A549 treated with DMSO at 1 μM for 4 hours (cell line): Measurements from ENCODE around the gene PHETA2. TPM values are rescaled to one million over a fixed set of nuclear protein-coding genes. Genes with fewer than 3 reads are reported as not detected.

Experiments
- total RNA-seq: library from RNA; stranded (reverse); fragments of 200-300 nt; extraction: Qiagen RNA extraction; gene quantifications from 5 replicates; pipeline ENCODE4 v1.2.3, GENCODE V29; 2022; ENCODE audit warnings: low read depth

Gene PHETA2, protein sequence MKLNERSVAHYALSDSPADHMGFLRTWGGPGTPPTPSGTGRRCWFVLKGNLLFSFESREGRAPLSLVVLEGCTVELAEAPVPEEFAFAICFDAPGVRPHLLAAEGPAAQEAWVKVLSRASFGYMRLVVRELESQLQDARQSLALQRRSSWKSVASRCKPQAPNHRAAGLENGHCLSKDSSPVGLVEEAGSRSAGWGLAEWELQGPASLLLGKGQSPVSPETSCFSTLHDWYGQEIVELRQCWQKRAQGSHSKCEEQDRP
- not detected in 5 replicates for total RNA-seq

DNA sequence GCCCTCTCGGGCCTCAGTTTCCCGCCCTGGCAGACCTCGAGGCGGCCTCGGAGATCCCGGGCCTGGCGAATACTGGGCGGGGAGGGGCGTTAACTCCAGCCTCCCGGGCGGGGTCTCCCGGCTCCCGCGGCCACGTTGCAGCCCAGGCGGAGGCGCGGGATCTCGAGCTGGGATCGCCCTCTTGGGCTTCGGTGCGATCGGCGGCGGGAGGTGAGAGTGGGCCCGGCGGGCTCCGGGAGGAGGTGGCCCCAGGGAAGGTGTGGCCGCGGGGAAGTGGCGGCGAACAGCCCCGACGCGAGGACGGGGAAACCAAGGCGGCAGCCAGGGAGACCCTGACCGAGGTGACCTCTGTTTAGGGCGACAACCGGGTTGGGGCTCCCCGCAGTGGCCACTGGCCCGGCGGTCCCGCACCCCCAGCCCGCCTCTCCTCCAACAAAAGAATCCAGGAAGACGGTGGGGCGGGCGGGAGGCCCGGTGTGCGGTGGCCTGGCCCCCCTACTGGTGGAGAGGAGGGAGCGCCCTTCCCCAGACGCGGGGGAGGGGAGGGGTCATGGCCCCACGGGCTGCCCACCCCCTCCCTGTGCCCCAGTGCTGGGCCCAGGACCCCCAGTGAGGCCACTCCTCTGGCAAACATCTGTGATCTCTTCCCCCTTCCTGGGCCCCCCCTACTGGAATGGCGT is at the start of gene PHETA2:
Gene PHETA2, plus strand, starts transcription at position 117 of the 680 bp plus-strand sequence. CDS start 3,046 bp downstream, outside the sequence.

GRCh38 chr22:42070517-42071422 is 3.3 kb upstream of the PHETA2 start, which contains the start of gene NAGA:
Gene NAGA (minus strand): TSS chr22:42070812. CDS start chr22:42070297, 515 bp downstream.

DNA sequence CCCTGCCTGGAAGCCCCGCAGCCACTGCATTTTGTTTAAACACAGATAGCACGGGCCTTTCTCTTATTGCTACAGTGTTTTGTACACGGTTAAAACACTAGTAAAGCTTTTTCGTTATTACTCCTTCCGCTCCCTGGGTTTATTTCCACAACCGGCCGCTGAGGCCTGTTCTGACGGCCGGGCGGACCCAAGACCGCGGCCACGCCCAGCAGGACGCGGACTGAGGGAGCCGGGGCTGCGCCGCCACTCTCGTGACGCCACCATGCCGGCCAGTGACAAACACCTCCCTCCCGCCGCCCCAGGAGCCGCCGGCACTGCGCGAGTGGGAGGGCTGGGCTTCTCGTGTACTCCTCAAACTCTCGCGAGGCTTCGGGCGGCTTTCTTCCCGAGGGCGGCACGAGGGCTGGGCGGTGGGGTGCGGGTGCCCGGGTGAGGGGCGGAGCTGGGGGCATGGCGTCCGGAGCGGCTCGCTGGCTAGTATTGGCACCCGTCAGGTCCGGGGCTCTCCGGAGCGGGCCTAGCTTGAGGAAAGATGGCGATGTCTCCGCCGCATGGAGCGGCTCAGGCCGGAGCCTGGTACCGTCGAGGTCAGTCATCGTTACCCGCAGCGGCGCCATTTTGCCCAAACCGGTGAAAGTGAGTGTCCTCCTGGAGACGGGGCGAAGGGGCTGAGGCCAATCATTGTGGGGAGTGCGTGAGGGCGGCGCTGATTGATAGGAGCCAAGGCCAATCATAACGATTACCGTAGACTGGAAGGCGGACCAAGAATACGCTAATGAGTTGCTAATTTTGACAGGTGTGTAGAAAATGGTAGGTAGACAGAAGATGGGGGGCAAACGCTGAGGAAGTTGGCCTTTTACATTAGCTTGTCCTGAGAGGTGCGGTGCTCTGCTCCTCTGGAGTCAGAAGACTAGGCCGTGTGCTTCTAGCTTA is 5.5 kb downstream of the PHETA2 start, which contains the start of gene SMDT1:
Gene SMDT1, plus strand, starts transcription at position 382 of the 933 bp plus-strand sequence. Its CDS starts 69 bp downstream, at position 451.

GRCh38 chr22:42090596-42091454 is 16.8 kb downstream of the PHETA2 start, which contains the start of gene NDUFA6:
Gene NDUFA6 (minus strand): TSS chr22:42090772. CDS start chr22:42090744, 28 bp downstream.

Other genes starting within 250 kb of the PHETA2 start
- 26.0 to 32.1 TPM (median 31.0 TPM) in 5 replicates for gene SREBF2, start 241.1 kb upstream of the PHETA2 start, total RNA-seq
- gene SHISA8, start 159.2 kb upstream of the PHETA2 start, total RNA-seq, result 0.14 to 0.38 TPM (median 0.21 TPM) in 4 of 5 replicates, not detected in the other
- 0.14 to 0.31 TPM (median 0.19 TPM) in 5 replicates for gene TNFRSF13C, start 147.4 kb upstream of the PHETA2 start, total RNA-seq
- gene CENPM, start 127.1 kb upstream of the PHETA2 start, total RNA-seq, result 31.5 to 39.1 TPM (median 36.7 TPM) in 5 replicates
- 1.2 to 1.7 TPM (median 1.3 TPM) in 5 replicates for gene SEPTIN3, start 104.8 kb upstream of the PHETA2 start, total RNA-seq
- 0.14 to 0.17 TPM (median 0.15 TPM) in 3 of 5 replicates, not detected in the others for gene WBP2NL, start 75.5 kb upstream of the PHETA2 start, total RNA-seq
- gene NAGA, start 3.4 kb upstream of the PHETA2 start, total RNA-seq, result 7.0 to 7.9 TPM (median 7.6 TPM) in 5 replicates
- gene SMDT1, start 5.5 kb downstream of the PHETA2 start, total RNA-seq, result 28.3 to 43.2 TPM (median 40.9 TPM) in 5 replicates
- 63.8 to 70.3 TPM (median 66.2 TPM) in 5 replicates for gene NDUFA6, start 16.5 kb downstream of the PHETA2 start, total RNA-seq
- gene CYP2D6, start 56.6 kb downstream of the PHETA2 start, total RNA-seq, result 0.13 to 0.66 TPM (median 0.38 TPM) in 5 replicates
- gene TCF20, start 196.4 kb downstream of the PHETA2 start, total RNA-seq, result 12.7 to 16.1 TPM (median 15.9 TPM) in 5 replicates